AG09309 (cell line): Measurements from ENCODE around the gene MED17.
"Not testable (repeated sequence)": the region's sequence is repeated elsewhere in the genome, so short reads cannot be mapped to it uniquely, and the experiment has no call there.

Source experiments
- DNase-seq: peaks from one replicate; pipeline ENCODE4 v3.0.0-alpha.2; 2010; ENCODE audit warnings: low read depth
- H3K4me3 ChIP-seq: 2 replicates; pipeline ENCODE4 v1.5.1; 2011; ENCODE audit warnings: mild to moderate bottlenecking, low read depth, low read length, moderate library complexity; ENCODE audit not compliant: control insufficient read depth
- TF ChIP-seq, protein P1 (sequence below): IDR thresholded peaks from 2 replicates; pipeline ENCODE4 v1.5.1; 2011; ENCODE audit warnings: mild to moderate bottlenecking, low read depth, low read length, inconsistent platforms; ENCODE audit not compliant: insufficient read depth, control insufficient read depth; ENCODE audit errors: missing control alignments

The MED17 gene

DNA sequence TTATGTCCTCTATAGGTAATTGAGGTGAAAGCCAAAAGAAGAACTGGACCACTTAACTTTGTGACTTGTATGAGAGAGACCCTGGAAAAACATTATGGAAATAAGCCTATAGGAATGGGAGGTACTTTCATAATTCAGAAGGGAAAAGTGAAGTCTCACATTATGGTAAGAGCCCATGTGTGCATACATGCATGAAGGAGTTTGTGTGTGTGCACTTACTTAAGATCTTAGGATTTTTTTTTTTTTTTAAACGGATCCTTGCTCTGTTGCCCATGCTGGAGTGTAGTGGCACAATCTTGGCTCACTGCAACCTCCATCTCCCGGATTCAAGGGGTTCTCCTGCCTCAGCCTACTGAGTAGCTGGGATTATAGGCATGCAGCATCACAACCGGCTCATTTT lies 26.8 kb upstream of the MED17 start:
- no peak for DNase-seq
- TF ChIP-seq, protein P1, sequence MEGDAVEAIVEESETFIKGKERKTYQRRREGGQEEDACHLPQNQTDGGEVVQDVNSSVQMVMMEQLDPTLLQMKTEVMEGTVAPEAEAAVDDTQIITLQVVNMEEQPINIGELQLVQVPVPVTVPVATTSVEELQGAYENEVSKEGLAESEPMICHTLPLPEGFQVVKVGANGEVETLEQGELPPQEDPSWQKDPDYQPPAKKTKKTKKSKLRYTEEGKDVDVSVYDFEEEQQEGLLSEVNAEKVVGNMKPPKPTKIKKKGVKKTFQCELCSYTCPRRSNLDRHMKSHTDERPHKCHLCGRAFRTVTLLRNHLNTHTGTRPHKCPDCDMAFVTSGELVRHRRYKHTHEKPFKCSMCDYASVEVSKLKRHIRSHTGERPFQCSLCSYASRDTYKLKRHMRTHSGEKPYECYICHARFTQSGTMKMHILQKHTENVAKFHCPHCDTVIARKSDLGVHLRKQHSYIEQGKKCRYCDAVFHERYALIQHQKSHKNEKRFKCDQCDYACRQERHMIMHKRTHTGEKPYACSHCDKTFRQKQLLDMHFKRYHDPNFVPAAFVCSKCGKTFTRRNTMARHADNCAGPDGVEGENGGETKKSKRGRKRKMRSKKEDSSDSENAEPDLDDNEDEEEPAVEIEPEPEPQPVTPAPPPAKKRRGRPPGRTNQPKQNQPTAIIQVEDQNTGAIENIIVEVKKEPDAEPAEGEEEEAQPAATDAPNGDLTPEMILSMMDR, result no peak
- no peak overlapping the region for H3K4me3 ChIP-seq

DNA sequence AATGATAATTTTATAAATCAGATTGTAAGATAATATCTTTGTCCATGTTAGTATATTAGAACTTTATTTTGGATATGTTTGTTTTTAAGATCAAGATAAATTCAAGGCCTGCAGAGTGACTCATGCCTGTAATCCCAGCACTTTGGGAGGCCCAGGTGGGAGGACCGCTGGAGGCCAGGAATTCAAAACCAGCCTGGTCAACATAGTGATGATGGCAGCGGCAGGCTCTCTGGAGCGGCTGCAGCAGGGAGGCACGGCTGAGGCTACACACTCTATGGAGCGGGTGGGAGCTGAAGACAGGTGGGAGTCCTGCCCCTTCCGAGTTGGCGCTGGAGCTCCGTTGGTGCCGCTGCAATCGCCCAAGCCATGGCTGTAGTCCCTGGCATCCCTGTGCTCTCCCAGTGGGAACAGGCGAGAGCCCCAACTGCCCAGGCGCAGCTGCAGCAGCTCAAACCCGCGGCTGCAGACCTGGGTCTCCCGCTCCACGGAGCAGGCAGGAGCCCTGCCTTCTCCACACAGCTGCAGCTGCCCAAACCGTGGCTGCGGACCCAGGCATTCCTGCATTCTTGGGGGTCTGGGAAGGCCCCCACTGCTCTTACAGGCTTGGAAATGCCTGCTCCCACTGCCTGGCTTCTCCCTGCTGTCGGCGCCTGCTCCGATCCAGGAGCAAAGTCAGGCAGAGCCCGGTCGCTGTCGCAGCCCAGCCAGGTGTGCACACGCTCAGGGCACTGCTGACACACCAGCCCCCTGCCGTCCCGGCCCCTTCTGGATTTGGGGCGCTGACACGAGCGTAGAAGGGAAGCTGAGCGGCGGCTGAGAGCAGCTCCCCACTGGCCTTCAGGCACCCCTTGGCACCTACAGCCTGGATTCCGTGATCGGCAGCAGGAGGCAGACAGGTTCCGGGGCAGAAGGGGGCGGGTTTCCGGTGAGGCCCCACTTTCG lies 25.9 kb upstream of the MED17 start:
- H3K4me3 ChIP-seq, result no peak overlapping the region
- TF ChIP-seq, protein P1, result no peak
- no peak for DNase-seq

DNA sequence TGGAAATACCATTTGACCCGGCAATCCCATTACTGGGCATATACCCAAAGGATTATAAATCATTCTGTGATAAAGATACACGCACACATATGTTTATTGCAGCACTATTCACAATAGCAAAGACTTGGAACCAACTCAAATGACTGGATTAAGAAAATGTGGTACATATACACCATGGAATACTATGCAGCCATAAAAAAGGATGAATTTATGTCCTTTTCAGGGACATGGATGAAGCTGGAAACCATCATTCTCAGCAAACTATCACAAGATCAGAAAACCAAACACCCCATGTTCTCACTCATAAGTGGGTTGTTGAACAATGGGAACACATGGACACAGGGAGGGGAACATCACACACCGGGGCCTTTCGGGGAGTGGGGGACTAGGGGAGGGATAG lies 25.0 kb upstream of the MED17 start:
- not testable (repeated sequence) for H3K4me3 ChIP-seq, DNase-seq

DNA sequence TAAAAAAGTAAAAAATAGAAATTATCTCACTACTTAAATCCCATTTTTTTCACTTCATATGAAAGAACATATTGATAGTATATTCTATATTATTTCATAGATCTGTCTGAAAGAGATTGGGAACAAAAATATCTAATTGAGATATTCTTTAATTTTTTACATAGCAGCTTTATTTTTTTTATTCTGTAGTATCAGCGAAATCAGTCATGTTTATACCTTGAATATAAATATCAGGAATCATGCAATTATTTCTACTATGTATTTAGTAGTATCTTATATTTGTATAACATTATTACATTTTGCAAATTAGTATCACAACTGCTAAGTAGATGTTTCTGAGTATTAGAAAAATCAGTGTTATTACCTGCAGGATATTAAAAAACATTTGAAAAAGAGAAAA lies 22.2 kb upstream of the MED17 start:
- no peak for DNase-seq
- H3K4me3 ChIP-seq, result no peak overlapping the region
- TF ChIP-seq, protein P1, result no peak

DNA sequence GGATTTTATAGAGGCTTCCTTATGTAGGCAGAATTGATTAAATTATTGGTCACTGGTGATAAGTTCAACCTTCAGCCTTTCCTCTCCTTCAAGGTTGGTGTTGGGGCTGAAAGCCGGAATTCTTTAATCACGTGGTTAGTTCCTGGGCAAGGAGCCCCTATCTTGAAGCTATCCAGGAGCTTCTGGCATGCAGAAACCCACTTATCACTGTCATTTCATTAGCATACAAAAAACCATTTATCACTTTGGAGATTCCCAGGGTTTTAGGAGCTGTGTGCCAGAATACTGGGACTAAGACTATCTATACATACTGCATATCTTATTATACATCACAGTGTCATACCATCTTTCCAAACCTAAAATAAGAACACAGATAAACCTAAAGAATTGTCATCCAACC lies 18.5 kb upstream of the MED17 start:
- TF ChIP-seq, protein P1, result no peak
- no peak for DNase-seq
- no peak overlapping the region for H3K4me3 ChIP-seq

DNA sequence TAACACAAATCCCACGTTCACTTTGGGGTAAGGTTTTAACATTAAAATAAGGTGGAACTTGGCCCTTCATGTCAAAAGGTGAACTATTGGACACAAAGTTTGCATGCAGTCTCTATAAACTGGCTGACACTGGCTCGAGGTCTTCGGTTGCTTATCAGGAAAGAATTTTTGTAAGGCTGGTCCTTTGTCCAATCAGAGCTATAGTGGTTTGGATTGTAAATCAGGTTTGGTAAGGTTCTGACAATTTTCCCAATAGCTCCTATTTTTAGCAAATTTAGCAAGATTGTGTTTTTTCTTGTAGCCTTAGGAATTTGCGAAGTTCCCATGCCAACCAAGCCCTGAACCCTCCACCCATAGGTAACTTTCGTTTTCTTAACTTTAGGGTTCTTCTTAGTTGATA lies 17.6 kb upstream of the MED17 start:
- DNase-seq, result no peak
- TF ChIP-seq, protein P1, result no peak
- no peak overlapping the region for H3K4me3 ChIP-seq

DNA sequence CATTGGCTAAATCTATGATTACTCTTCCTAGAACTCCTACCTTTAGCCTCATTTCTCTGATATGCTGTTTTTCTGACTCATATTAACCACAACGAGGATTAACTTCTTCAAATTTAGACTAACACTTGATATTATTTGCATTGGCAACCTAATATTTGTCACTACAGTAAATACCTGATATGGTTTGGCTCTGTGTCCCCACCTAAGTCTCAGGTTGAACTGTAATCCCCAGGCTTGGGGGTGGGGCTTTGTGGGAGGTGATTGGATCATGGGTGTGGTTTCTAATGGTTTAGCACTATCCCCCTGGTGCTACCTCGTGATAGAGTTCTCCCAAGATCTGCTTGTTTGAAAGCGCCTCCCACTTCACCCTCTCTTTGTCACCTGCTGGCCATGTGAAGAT lies 17.1 kb upstream of the MED17 start:
- TF ChIP-seq, protein P1, result no peak
- DNase-seq, result no peak
- H3K4me3 ChIP-seq, result no peak overlapping the region
